DMS79 (cell line): ENCODE measurements around the gene COG1.

ENCODE experiments used
- DNase-seq: peaks from one replicate; lab custom pipeline; 2025; lab: John Stamatoyannopoulos, UW

COG1 gene

GRCh38 chr17:73198930-73199260 lies 6.0 kb downstream of the COG1 start:
- no peak for DNase-seq

- no peak for DNase-seq
Measured at GRCh38 chr17:73199751-73200317, 7.0 kb downstream of the COG1 start.

GRCh38 chr17:73200476-73200875 lies 7.6 kb downstream of the COG1 start:
- no peak for DNase-seq

GRCh38 chr17:73201215-73202069 lies 8.6 kb downstream of the COG1 start:
- DNase-seq = no peak

GRCh38 chr17:73203135-73203787 lies 10.4 kb downstream of the COG1 start:
- no peak for DNase-seq

GRCh38 chr17:73203788-73204479 lies 11.1 kb downstream of the COG1 start:
- no peak for DNase-seq

GRCh38 chr17:73205459-73205961 lies 12.7 kb downstream of the COG1 start:
- no peak for DNase-seq

GRCh38 chr17:73208139-73208827 lies 15.4 kb downstream of the COG1 start:
- no peak for DNase-seq

GRCh38 chr17:73209436-73209835 lies 16.6 kb downstream of the COG1 start:
- DNase-seq = no peak

GRCh38 chr17:73210002-73210678 lies 17.3 kb downstream of the COG1 start:
- no peak for DNase-seq

GRCh38 chr17:73211745-73212144 lies 18.9 kb downstream of the COG1 start:
- no peak for DNase-seq

- DNase-seq = no peak
Measured at GRCh38 chr17:73214008-73214407, 21.2 kb downstream of the COG1 start.

- no peak for DNase-seq
Measured at GRCh38 chr17:73214851-73215250, 22.0 kb downstream of the COG1 start.

GRCh38 chr17:73215447-73215846 lies 22.6 kb downstream of the COG1 start:
- DNase-seq = no peak

GRCh38 chr17:73223626-73224230 lies 30.9 kb downstream of the COG1 start:
- no peak for DNase-seq

GRCh38 chr17:73224237-73224636 lies 31.4 kb downstream of the COG1 start:
- DNase-seq = no peak

- DNase-seq = no peak
Measured at GRCh38 chr17:73224663-73225305, 31.9 kb downstream of the COG1 start.

GRCh38 chr17:73226556-73227172 lies 33.8 kb downstream of the COG1 start:
- DNase-seq = no peak

GRCh38 chr17:73227379-73227778 lies 34.5 kb downstream of the COG1 start:
- no peak for DNase-seq

- DNase-seq = no peak
Measured at GRCh38 chr17:73227944-73228343, 35.1 kb downstream of the COG1 start.
